ENCODE results near the gene CACNA2D2. TPM values are rescaled to one million over a fixed set of nuclear protein-coding genes. Genes with fewer than 3 reads are reported as not detected.

Gene CACNA2D2
- total and polyA plus RNA-seq, 11 donors = 0.49 to 3.6 (median 1.5) TPM

GRCh38 chr3:50353245-50354004 lies 150.0 kb downstream of the CACNA2D2 start:
- no peak for TF ChIP-seq CTCF (IDR thresholded peaks at IDR 0.05)
- no peak for TF ChIP-seq POLR2A (IDR thresholded peaks at IDR 0.05)
- WGBS, 4 donors = 77 to 84% (median 82%) methylated on average over 10 to 12 of the region's 12 CpGs
- intact Hi-C loops (cut with DNase I) = loop anchor here in 2 of 10 donors (5.0 to 10.0 kb wide), 3 partner anchors 259 to 1611 kb away; partner anchors contain the start of genes CISH (in 1 of the 2), MANF (in 1 of the 2) and PCBP4 (in 1 of the 2)
- Histone ChIP-seq H3K27ac (no peak overlapping the region), H3K4me3 (no peak overlapping the region), H3K9me3 (no peaks in the 10 kb centered on the region), H3K4me1 (peaks cover 24 to 78% (median 59%) of the 10 kb centered on the region in 12 donors), H3K27me3 (no peaks in the 10 kb centered on the region), H3K36me3 (peaks cover 0 to 59% (median 38%) of the 10 kb centered on the region in 9 donors)
- ATAC-seq = no peak
- no peak for DNase-seq

GRCh38 chr3:50352781-50353180 lies 150.7 kb downstream of the CACNA2D2 start:
- no peak overlapping the region for H3K4me3 ChIP-seq
- H3K4me1 ChIP-seq = peaks cover 21 to 72% (median 53%) of the 10 kb centered on the region in 12 donors
- H3K27ac ChIP-seq = no peak overlapping the region
- H3K36me3 ChIP-seq = peaks cover 0 to 64% (median 40%) of the 10 kb centered on the region in 9 donors
- peak in 1 of 12 donors; percentile 5 for TF ChIP-seq CTCF (IDR thresholded peaks at IDR 0.05)
- TF ChIP-seq POLR2A (IDR thresholded peaks at IDR 0.05) = no peak
- DNase-seq (no peak), ATAC-seq (no peak)
- no peaks in the 10 kb centered on the region for H3K9me3 ChIP-seq
- 35 to 49% (median 45%) methylated on average over 2 of the region's 2 CpGs for WGBS, 4 donors
- intact Hi-C loops (cut with DNase I) = loop anchor here in 2 of 10 donors (5.0 to 10.0 kb wide), 3 partner anchors 260 to 1612 kb away; partner anchors contain the start of genes CISH (in 1 of the 2), MANF (in 1 of the 2) and PCBP4 (in 1 of the 2)
- H3K27me3 ChIP-seq = no peaks in the 10 kb centered on the region

GRCh38 chr3:50351323-50351697 lies 152.1 kb downstream of the CACNA2D2 start:
- intact Hi-C loops (cut with DNase I) = loop anchor here in 2 of 10 donors (5.0 to 10.0 kb wide), 3 partner anchors 261 to 1613 kb away; partner anchors contain the start of genes CISH (in 1 of the 2), MANF (in 1 of the 2) and PCBP4 (in 1 of the 2)
- TF ChIP-seq CTCF (IDR thresholded peaks at IDR 0.05) = no peak
- no peaks in the 10 kb centered on the region for H3K27me3 ChIP-seq
- H3K27ac ChIP-seq = peak overlapping the region in 11 of 12 donors; percentile 91 to 98 (median 95)
- 52 to 73% (median 56%) methylated on average over 11 of the region's 11 CpGs for WGBS, 4 donors
- DNase-seq (no peak), ATAC-seq (peak in 1 of 4 donors; percentile 0)
- H3K4me3 ChIP-seq = peak overlapping the region; percentile 24 to 95 (median 84)
- peaks cover 0 to 57% (median 40%) of the 10 kb centered on the region in 9 donors for H3K36me3 ChIP-seq
- no peaks in the 10 kb centered on the region for H3K9me3 ChIP-seq
- H3K4me1 ChIP-seq = peaks cover 11 to 63% (median 41%) of the 10 kb centered on the region in 12 donors

All from heart left ventricle (tissue), 16 donors.